ENCODE results near the gene LARP6. TPM values are rescaled to one million over a fixed set of nuclear protein-coding genes. Genes with fewer than 3 reads are reported as not detected.

LARP6 gene
- 10 to 100 TPM in 1 of 4 donors, 1 to 10 TPM in 2, under 1 TPM in 1; 0.35 to 23.9 (median 6.0) TPM for total RNA-seq

DNA sequence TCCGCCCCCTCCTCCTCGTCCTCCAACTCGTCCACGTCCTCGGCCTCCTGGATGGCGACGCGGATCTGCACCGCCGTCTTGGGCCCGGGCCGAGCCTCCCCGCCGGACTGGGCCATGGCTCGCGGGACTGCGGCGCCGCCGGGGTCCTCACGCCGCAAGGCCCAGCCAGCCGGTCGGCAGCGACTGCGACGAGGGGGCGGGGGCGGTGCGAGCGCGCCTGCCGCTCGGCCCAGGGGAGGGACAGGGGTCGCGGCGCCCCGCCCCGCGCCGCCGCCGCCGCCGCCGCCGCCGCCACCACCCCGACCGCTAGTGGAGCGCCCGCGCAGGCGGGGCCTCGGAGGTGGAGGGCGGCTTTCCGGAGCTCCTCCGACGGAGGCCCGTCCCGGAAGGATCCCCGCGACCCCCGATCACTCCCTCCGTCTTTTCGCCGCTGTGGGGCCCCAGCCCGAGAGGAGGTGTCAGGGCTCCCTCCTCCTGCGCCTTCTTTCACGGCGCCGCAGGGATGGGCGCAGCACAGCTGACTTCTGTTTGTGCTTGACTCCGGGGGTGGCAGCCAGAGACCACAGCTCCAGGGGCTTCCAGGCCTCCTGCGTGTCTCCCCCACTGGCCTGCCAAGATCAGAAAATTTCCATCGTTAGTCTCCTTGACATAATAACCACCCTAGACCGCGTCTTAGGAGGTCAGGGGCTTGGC, at the start of gene LARP6:
TSS of gene LARP6 (minus strand) at position 185 of the 693 bp plus-strand sequence. CDS start at position 116, 69 bp downstream.
- Histone ChIP-seq H3K27ac (peak within 1 kb of the TSS; percentile 63 to 83 (median 72)), H3K4me3 (peak within 1 kb of the TSS; percentile 46 to 73 (median 62)), H3K27me3 (no peaks in the 10 kb centered on the region), H3K4me1 (peaks cover 0 to 11% (median 0%) of the 10 kb centered on the region in 4 donors), H3K36me3 (no peaks in the 10 kb centered on the region), H3K9me3 (no peaks in the 10 kb centered on the region)
- DNase-seq, result peak in 1 of 3 donors; percentile 57
- TF ChIP-seq, protein P1, sequence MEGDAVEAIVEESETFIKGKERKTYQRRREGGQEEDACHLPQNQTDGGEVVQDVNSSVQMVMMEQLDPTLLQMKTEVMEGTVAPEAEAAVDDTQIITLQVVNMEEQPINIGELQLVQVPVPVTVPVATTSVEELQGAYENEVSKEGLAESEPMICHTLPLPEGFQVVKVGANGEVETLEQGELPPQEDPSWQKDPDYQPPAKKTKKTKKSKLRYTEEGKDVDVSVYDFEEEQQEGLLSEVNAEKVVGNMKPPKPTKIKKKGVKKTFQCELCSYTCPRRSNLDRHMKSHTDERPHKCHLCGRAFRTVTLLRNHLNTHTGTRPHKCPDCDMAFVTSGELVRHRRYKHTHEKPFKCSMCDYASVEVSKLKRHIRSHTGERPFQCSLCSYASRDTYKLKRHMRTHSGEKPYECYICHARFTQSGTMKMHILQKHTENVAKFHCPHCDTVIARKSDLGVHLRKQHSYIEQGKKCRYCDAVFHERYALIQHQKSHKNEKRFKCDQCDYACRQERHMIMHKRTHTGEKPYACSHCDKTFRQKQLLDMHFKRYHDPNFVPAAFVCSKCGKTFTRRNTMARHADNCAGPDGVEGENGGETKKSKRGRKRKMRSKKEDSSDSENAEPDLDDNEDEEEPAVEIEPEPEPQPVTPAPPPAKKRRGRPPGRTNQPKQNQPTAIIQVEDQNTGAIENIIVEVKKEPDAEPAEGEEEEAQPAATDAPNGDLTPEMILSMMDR (IDR thresholded peaks at IDR 0.05), result no peak
- TF ChIP-seq POLR2A (IDR thresholded peaks at IDR 0.05), result no peak

DNA sequence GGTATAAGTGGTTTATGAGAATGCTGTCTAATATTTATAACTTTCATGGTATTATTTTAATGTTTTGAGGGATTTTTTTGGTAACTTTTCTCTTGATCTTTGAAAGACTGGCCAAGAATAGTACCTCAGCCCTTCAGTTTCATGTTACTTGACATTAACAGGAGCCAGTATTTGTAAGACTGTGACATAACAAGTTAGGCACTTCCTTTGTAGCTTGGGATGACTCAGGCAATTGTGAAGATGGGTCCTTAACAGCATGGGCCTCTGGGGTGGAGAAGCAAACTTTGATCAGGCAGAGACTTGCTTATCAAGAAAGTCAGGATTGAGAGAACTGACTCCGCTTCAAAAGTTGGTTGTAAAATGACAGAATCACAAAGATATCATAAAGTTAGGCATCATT, 48.1 kb upstream of the LARP6 start:
- DNase-seq, result peak in 1 of 3 donors; percentile 65
- Histone ChIP-seq H3K27me3 (no peaks in the 10 kb centered on the region), H3K4me3 (no peak overlapping the region), H3K4me1 (no peaks in the 10 kb centered on the region), H3K36me3 (no peaks in the 10 kb centered on the region), H3K27ac (peak overlapping the region in 1 of 4 donors; percentile 59), H3K9me3 (peaks cover 0 to under 1% (median 0%) of the 10 kb centered on the region in 4 donors)
- no peak for TF ChIP-seq POLR2A (IDR thresholded peaks at IDR 0.05)
- TF ChIP-seq, protein P1 (IDR thresholded peaks at IDR 0.05), result no peak

DNA sequence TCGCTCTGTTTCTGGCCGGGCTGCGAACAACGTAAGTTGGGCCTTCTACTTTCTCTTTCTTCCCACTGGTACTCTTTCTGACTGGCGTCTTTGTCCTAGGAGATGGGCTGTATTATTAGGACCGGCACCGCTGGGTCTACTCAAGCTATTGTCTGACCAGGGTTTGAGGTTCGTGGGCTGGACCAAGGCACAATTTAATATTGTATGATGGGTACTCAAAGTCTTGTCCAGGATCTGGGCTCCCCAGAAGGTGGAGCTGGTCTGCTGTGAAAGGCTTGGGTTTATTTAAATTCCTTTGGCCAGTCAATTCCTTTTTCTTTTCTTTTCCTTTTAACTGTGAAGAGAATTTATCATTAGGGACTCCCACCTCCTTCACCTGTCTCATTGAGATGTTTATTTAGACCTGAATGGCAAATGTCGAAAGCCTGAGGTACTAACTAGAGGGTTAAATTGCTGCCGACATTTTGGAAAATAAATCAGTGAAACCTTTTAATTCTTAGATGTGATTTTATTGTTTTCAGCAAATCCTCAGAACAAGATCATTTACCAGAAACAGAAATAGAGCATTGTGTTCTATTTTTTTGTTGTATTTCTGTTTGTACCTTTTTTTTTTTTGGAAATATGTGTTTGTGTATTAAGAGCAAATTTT, 39.1 kb upstream of the LARP6 start:
- peak overlapping the region; percentile 52 to 85 (median 68) for H3K4me3 ChIP-seq
- H3K36me3 ChIP-seq, result no peaks in the 10 kb centered on the region
- no peaks in the 10 kb centered on the region for H3K9me3 ChIP-seq
- DNase-seq, result peak in 1 of 3 donors; percentile 65
- peak overlapping the region in 3 of 4 donors; percentile 55 to 74 (median 64) for H3K27ac ChIP-seq
- no peaks in the 10 kb centered on the region for H3K27me3 ChIP-seq
- TF ChIP-seq POLR2A (IDR thresholded peaks at IDR 0.05), result no peak
- TF ChIP-seq, protein P1 (IDR thresholded peaks at IDR 0.05), result peak in 4 of 6 experiments; percentile 22 to 53 (median 44)
- peaks cover 0 to 16% (median 0%) of the 10 kb centered on the region in 4 donors for H3K4me1 ChIP-seq

DNA sequence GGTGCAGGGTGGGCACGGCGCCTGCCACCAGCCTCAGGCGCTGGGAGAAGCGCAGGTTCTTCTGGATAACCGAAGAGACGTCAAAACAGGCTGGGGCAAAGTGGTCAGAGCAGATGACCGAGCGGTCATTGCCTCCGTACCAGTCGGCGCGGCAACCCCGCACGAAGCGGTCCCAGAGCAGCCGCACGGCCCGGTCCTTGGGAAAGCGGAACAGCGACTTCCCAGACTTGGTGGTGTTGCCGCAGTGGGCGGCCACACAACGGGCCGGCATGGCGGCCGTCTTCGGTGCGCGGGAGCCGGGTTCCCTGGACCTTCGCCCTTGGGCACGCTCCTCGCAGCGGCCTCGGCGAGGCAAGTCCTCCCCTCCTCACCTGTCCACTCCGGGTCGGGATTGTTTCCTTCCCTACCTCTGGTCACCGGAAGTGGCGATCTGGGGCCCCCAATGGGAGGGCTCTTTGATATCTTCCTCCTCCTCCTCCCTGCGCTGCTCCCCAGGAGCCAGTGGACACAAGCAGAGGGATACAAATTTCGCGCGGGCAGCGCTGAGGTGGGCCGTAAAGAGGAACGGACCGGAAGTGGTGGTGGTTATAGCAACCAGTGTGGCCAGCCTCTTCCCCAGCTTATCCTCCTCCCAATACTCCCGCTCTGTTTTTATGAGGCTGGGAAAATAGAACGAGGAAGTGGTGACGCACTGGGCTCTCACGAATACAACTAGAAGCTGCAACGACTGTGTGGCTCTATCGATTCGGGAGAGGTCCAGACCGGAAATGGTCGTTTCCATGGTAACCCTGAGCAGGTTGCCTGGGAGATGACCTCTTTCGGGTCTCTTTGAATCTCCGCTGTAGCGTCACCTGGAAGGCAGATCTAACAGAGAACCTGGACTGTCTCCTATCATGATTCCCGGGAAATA, 38.3 kb upstream of the LARP6 start, which contains the start of the genes LRRC49 and THAP10:
TSS of gene LRRC49 (plus strand) at position 825 of the 910 bp plus-strand sequence. CDS start at position 894, 69 bp downstream.
TSS of gene THAP10 (minus strand) at position 432 of the 910 bp plus-strand sequence. CDS start at position 271, 161 bp downstream.
- H3K36me3 ChIP-seq, result no peaks in the 10 kb centered on the region
- peak within 1 kb of the TSS; percentile 52 to 85 (median 68) for H3K4me3 ChIP-seq
- H3K9me3 ChIP-seq, result no peaks in the 10 kb centered on the region
- H3K4me1 ChIP-seq, result peaks cover 0 to 16% (median 0%) of the 10 kb centered on the region in 4 donors
- TF ChIP-seq, protein P1 (IDR thresholded peaks at IDR 0.05), result no peak
- no peak for TF ChIP-seq POLR2A (IDR thresholded peaks at IDR 0.05)
- no peaks in the 10 kb centered on the region for H3K27me3 ChIP-seq
- peak within 1 kb of the TSS; percentile 33 to 74 (median 60) for H3K27ac ChIP-seq
- DNase-seq, result peak; percentile 53 to 87 (median 84)

DNA sequence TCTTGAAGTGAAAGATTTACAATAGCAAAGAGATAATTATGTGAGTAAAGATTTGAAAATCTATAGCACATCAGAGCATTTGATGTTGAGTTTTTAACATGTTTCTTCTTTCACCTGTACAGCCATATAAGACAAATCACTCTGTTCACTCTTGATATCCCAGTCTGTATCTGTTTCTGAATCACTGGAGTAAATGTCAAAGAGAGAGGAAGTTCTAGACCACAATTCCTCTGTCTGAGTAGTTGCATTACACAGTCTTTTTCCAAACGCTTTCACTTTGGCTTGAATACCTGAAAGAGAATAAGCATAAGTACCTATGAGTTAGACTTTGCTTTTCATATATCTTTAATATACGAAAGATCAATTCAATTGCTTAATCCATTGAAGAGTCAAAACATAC, 28.4 kb upstream of the LARP6 start:
- H3K27me3 ChIP-seq, result no peaks in the 10 kb centered on the region
- no peaks in the 10 kb centered on the region for H3K4me1 ChIP-seq
- H3K9me3 ChIP-seq, result no peaks in the 10 kb centered on the region
- H3K4me3 ChIP-seq, result no peak overlapping the region
- no peak overlapping the region for H3K27ac ChIP-seq
- no peak for TF ChIP-seq POLR2A (IDR thresholded peaks at IDR 0.05)
- TF ChIP-seq, protein P1 (IDR thresholded peaks at IDR 0.05), result no peak
- no peak for DNase-seq
- no peaks in the 10 kb centered on the region for H3K36me3 ChIP-seq
